NCI-H460 (cell line): ENCODE measurements around the gene UBE2H. TPM values are rescaled to one million over a fixed set of nuclear protein-coding genes. Genes with fewer than 3 reads are reported as not detected.
"Not testable (repeated sequence)": the region's sequence is repeated elsewhere in the genome, so short reads cannot be mapped to it uniquely, and the experiment has no call there.

Experiments
- DNase-seq: peaks from one replicate; pipeline ENCODE4 v3.0.0-alpha.2; 2016; ENCODE audit warnings: low read depth; ENCODE audit errors: extremely low read depth
- total RNA-seq: library from RNA; depleted of rRNA; stranded (reverse); fragments of >200 nt; shearing (Covaris generic); gene quantifications from 2 replicates; pipeline ENCODE4 v1.2.3, GENCODE V29; 2014

The UBE2H gene
- total RNA-seq, 1 experiment from 2014 or later, result 60.0 TPM

- DNase-seq, result no peak
These were observed 101.0 kb downstream of the UBE2H start for GRCh38 chr7:129851809-129852208.

- DNase-seq, result no peak
These were observed 101.6 kb downstream of the UBE2H start for GRCh38 chr7:129851174-129851573.

GRCh38 chr7:129848436-129848835 is 104.3 kb downstream of the UBE2H start:
- no peak for DNase-seq

- DNase-seq, result no peak
These were observed 106.8 kb downstream of the UBE2H start for GRCh38 chr7:129845972-129846327.

GRCh38 chr7:129845178-129845971 is 107.4 kb downstream of the UBE2H start:
- no peak for DNase-seq

- no peak for DNase-seq
These were observed 108.6 kb downstream of the UBE2H start for GRCh38 chr7:129843978-129844840.

DNA sequence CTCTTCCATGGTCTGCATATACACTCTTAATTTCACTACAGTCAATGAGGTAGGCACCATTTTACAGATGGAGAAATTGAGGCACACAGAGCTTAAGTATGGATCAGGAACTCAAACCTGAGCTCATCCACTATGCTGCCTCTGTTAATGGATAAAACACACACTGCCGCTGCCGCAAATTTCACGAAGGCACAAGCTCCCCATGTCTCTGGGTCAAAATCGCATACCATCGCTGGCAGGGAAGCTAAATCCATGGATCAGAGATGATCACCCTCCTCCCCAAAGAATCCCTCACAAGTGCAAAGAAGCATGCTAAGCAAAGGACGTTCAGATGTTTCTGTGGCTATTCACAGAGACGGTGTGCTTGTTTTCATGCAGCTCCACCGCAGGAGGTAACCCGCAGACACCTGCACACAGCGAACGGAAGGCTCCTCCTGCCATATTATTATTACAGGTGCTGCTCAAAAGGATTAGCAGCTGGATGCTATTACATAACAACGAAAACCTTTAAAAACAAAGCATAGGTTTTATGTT is 109.3 kb downstream of the UBE2H start:
- no peak for DNase-seq

DNA sequence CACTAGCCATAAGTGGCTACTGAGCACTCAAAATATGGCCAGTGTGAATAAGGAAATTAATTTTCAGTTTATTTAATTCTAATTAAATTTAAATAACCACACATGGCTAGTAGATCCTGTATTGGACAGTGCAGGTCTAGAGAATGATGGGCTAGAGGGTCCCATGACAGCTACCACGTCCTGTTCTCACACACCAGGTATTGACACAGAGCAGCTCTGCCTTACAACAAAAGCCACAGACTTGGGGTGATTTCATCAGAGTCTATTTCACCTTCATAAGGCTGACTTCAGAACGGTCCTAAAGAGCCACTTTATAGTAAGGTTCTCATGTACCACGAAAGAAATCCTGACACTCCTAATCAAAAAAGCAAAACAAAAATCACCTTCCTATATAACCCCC is 111.3 kb downstream of the UBE2H start:
- DNase-seq, result no peak

DNA sequence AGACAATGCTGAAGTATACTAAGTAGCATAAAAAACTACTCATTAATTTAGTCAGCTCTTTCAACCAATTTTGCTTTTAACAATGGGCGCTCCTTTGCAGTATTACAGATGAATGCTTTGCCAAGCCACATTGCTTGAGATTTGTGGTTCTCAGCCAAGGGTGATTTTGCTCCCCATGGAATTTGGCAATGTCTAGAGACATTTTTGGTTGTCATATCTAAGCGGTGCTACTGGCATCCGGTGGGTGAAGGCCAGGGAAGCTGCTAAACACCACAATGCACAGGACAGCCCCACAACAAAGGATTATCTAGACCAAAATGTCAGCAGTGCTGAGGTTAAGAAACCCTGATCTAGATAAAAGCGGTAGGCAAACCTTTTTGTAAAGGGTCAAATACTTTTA is 112.0 kb downstream of the UBE2H start:
- no peak for DNase-seq

GRCh38 chr7:129836983-129837382 is 115.8 kb downstream of the UBE2H start:
- no peak for DNase-seq

DNA sequence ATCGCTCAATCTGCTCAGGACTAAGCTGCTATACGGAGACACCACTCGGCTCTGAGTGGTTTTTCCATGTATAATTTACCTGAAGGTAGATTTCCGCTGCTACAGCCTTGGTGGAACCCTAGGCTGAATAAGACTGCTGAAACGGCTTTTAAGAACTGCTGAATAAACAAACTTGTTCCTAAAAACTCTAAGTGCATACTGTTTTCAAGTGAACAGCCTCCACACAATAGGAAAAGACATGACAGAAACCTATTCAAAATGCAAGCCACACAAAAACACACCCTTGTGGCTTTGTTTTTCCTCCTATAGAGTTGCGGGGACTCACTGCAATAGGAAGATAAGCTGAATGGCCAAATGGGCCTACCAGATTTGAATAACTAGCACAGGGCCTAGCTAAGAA is 117.2 kb downstream of the UBE2H start:
- no peak for DNase-seq

- DNase-seq, result not testable (repeated sequence)
These were observed 119.4 kb downstream of the UBE2H start for GRCh38 chr7:129833353-129833752.

GRCh38 chr7:129832701-129833227 is 120.0 kb downstream of the UBE2H start:
- DNase-seq, result no peak

GRCh38 chr7:129832282-129832681 is 120.5 kb downstream of the UBE2H start:
- DNase-seq, result no peak

GRCh38 chr7:129831424-129832058 is 121.2 kb downstream of the UBE2H start:
- no peak for DNase-seq

DNA sequence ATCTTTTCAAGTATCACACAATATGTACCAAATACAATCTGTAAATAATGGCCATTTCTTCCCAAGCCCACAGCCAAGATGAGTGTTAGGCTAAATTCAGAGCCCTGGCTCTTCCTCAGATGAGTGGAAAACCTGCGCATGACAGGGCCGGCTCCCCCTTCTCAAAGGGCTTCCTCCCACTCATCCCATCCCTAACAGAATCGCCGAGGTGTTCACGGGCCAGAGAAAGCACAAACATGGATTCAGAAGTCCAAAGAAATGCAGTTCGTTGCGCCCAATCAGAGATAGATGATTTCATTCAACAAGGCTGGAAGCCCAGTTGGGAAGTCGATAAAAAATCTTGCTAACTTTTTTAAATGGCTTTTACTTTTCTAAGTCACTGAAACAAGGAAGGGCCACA is 121.8 kb downstream of the UBE2H start:
- no peak for DNase-seq

- DNase-seq, result peak; percentile 75
These were observed 122.8 kb downstream of the UBE2H start for GRCh38 chr7:129829737-129830631.

DNA sequence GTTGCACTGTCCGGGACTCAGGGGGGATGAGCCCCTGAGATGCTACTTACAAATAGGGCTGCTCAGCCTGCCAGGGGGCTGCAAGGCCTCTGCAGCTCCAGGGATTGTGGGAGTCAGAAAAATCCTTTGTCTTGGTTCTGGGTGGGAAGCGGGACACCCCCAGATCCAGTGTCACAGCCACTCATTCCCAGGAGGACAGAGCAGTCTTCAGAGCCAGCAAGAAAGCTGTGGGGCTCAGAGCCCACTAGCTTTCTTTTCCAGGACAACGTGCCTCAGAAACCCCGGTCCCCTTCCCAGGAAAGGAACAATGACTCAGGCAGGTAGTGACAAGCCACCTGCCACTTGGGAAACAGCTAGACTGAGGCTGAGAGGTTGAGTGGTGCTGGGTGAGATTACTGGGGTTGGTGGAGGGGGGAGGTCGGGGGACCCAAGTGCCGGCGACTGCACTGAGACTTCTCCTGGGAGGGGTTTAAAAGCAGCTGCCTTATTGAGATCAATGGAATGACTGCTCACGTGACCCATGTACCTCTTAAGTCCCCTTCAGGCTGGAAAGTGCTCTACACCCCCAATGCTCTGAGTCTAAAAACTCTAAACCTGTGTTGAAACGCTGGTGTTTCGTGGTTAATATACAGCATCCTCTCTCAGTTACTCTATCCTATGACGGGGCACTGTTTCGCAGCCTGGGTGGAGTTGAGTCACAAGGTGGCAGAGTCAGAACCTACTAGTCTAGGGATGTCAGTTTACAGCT is 123.6 kb downstream of the UBE2H start:
- DNase-seq, result no peak

GRCh38 chr7:129828078-129828762 is 124.5 kb downstream of the UBE2H start:
- no peak for DNase-seq
